ENCODE results near the gene CACNA1G. TPM values are rescaled to one million over a fixed set of nuclear protein-coding genes. Genes with fewer than 3 reads are reported as not detected.

Gene CACNA1G
- total RNA-seq, 1 donor from 2014 or later = 0.10 TPM

DNA sequence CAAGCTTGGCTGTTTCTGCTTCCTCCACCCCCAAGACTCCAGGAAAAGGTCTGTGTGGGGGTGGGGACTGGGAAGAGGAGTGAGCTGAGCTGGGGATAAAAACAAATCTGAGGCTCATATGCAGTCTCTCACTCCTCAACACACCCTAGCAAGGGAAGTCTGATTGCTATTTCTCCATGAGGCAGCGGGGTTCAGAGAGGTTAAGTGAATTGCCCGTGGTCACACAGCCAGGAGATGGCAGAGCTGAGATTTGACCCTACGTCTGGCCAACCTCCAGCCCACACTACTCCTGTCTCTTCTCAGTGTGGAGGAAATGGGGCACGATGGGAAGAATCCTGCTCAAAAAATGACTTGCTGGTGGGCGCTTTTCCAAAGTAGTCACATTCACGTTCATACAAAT is 69.4 kb downstream of the CACNA1G start:
- ATAC-seq = no peak
- no peak for DNase-seq (ENCODE audit: low spot score)

DNA sequence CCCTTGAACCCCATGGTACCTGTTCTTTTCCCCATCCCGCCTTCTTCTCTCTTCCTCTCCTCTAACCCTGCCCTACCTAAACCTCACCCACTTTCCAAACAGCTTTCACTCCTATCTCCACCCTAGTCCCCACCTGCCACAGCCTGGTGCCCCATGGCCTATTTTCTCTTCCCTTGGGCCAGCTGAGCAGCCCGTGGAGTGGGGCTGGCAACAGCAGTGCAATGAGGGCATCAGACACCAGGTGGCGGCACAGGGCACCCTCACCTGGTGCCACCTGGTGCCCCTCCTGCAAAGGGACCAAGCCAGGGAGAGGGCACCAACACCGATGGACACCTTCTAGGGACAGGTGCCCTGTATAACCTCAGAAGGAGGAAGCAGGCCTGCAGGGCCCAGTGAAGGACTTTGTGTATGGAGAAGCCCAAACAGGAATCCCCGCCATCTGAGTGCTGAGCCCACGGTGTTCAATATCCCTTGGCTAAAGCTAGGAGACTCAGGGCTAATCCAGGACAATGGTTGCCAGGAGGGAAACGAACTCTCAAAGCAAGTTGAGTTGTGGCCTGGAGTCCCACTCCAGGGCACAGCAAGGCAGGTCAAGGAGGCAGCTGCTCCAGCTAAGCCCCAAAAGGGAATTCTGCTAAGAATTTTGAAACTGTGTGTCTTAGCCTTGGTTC is 70.1 kb downstream of the CACNA1G start:
- DNase-seq (ENCODE audit: low spot score) (peak; percentile 83), ATAC-seq (peak; percentile 77)

DNA sequence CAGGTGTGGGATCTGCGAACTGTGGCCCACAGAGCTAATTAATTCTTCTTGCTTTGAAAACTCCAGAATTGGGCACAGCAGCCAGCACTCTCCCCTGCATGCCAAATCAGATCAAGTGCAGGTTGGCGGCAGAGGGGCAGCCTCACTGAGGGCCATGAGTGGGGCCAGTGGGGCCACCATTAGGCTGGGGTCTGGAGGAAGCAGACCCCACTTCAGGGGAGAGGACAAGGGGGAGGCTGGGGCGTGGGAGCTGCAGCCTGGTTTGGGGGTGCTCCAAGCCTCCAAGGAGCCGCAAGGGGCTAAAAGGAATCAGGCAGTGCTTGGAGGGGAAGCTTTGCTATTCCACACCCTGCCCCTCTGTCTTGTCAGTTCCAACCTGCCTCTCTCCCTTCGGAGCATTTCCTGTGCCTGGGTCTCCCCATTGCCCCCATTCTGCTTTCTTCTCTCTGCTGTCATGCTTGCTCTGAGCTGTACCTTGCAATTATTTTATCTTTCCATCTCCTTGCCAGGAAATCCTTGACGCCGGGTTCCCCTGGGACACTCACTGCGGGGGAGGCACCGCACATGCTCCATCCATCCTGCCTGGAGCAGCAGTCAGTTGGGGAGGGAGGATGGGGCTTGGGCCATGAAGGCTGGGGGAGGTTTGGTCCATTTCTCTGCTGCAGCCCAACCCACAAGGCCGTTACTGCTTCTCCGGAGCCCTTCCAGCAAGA is 70.8 kb downstream of the CACNA1G start:
- ATAC-seq (no peak), DNase-seq (ENCODE audit: low spot score) (no peak)

DNA sequence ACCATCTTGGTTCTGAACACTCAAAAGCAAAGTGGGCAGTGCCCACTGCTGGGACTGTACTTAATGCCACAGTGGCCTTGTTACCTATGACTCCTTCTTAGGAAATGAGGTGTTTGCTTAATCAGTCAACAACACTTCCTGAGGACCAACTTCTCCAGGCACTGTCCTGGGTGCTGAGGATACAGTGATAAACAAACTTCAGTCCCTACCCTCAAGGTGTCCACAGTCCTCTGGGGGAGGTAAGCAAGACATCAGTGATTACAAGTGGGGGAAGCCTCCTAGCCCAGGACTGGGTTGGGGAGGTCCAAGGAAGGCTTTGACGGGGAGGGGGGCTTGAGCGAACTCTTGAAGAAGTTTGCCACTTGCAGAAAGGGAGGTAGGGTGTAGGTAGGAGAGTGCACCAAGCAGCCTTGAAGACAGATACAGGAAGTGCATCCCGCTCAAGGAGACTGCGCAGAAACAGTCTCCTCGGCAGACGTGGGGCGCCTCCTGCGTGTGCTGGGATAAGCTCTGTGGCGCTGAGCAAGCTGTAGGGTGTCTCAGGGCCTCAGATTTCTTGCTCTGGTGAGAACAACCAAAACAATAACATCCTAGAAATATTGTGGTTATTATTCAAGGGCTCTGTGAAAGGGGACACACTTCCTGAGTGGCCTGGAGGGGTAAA is 71.5 kb downstream of the CACNA1G start:
- no peak for DNase-seq (ENCODE audit: low spot score)
- no peak for ATAC-seq

DNA sequence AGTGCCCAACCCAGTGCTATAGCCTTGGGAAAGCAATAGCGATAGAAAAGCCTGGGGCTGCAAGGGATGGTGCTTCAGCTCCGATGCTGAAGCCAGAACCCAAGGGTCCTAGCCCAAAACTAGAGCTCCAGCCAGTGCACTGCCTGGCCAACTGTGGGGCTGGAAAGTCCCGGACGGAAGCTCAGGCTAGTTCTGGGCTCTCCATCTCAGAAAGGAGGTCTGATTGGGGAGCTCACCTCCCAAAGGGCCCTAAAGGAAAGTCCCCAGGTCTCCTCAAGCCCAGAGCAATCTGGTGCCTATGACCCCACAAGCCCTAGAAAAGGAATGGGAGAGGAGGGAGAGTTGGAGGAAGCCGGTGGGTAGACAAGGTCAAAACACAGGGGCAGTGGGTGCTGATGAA is 72.1 kb downstream of the CACNA1G start:
- DNase-seq (ENCODE audit: low spot score) = no peak
- no peak for ATAC-seq

DNA sequence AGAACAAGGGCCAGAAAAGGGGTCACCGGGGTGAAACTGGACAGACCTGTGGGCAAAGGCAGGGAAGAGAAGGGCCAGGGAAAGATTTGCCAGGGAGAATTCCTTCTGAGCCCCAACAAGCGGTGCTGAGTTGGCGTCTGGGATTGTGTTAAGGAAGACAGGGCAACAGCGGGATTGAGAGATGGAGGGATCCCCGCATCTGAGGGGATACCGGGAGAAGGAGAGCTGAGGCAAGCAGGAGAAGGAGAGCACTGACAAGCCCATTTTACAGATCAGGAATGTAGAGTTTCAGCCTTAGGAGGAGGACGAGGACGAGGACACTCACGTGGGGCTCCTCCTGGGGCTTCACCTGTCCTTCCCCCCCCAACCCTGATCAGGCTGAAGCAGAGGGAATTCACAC is 73.2 kb downstream of the CACNA1G start:
- DNase-seq (ENCODE audit: low spot score) = no peak

DNA sequence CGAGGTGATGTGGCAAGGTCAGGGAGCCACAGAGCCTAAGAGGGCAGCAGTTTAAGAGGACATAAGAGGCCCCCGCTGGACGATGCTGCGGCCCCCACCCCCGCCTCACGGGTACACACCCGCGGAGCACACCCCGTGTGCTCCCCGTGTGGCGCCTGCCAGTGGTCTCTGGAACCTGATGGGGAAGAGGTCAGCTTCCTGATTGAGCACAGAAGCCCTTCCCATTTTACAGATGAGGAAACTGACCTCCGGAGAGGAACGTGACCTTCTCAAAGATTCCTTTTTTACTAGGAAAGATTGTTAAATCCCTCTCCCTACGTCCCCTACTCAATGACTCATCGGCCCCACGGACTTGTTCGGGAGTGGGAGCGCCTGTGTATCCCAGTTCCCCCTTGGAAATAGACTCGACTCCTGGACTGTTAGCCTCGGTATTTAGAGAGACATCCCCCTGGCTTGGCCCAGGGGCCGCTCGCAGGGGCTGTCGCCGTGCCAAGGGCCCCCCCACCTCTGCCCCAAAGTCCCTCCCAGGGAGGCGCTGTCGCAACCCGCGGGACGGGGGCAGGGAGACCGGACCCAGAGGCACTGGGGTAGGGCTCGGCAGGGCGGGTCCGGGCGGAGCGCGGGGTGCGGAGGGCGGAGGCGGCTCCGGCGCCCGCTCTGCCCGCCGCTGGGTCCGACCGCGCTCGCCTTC is 73.9 kb downstream of the CACNA1G start, which contains the start of gene ABCC3:
TSS of gene ABCC3 (plus strand) at position 658 of the 691 bp plus-strand sequence. CDS start 56 bp downstream, outside the sequence.
- ATAC-seq = peak; percentile 72
- DNase-seq (ENCODE audit: low spot score) = peak; percentile 89

More for the DNA sequence above, 73.2 kb downstream of the CACNA1G start:
- ATAC-seq = no peak

DNA sequence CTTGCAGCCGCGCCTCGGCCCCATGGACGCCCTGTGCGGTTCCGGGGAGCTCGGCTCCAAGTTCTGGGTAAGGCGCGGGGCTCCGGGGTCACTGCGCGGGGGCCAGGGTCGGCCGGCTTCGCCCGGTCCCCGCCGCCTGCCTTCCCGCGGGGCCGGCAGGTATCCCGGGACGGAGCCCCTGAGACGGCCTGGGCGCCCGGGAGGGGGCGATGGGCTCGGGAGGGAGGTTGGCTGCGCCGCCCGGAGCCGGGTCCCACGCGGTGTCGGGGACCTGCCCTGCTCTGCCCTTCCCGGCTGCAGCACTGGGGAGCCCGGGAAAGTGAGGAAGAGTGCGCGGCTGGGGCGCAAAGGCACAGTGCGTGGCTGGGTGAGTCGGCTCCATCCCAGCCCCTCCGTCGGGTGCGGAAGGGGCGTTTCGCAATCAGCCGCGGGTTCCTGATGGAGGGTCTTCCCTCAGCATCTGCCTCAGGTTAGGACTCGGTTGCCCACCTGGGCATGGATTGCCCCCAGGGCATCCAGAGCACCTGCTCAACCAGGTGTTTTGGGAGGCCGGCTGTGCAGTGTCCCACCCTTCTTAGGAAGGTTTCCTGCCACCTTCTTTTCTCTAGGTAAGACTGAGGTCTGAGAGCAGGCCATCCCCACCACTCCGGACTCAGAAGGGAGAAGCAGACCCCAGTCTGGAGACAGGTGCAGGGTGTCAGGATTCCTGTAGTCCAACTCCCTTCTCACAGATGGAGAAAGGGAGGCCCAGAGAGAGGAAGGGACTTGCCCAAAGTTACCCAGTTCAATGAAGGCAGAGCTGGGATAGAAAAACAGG is 74.6 kb downstream of the CACNA1G start:
- ATAC-seq (peak; percentile 6), DNase-seq (ENCODE audit: low spot score) (no peak)

DNA sequence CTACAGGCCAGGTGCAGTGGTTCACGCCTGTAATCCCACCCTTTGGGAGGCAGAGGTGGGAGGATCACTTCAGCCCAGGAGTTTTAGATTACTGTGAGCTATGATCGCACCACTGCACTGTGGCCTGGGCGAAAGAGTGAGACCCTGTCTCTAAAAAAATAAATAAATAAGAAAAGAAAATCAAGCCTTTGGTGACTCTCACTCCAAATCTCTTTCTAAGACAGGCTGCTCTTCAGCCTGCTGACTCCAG is 75.1 kb downstream of the CACNA1G start:
- DNase-seq (ENCODE audit: low spot score) (no peak), ATAC-seq (peak; percentile 0)

DNA sequence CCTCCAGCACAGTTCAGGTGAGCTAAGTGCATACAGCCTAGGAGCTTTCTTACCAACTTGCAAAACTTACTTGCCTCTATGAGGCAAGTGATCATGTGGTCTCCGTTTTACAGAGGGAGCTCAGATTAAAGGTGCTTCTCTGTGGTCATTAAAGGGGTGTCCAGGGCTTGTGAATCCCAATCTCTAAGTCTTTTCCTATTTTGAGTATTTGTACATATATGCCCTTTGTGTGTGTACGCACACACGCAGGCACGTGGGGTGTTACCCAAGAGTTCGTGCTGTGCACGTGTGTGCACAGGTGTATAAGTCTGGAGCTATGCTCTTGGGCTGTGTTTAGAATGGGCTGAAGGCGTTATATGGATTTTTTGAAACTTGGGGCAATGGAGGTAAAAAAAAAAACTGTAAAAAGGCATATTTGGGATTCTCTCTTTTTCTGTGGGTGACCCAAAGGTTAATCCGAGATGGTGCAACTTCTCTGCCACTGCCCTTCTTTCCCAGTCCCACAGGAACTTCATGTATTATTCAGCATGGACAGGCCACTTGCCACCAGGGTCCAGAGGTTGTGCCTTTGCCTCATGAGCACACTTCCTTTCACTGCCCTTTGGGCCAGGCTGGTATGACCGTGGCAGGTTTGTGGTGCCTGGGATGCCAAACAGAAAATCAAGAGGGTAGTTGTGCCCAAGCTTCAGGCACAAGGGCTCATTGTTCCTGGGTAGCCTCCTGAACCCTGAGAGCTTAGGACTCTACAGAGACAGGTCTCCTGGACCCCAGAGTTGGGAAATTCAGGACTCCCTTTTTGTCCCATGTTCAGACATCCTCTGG is 75.7 kb downstream of the CACNA1G start:
- DNase-seq (ENCODE audit: low spot score) (peak; percentile 87), ATAC-seq (peak; percentile 50)

DNA sequence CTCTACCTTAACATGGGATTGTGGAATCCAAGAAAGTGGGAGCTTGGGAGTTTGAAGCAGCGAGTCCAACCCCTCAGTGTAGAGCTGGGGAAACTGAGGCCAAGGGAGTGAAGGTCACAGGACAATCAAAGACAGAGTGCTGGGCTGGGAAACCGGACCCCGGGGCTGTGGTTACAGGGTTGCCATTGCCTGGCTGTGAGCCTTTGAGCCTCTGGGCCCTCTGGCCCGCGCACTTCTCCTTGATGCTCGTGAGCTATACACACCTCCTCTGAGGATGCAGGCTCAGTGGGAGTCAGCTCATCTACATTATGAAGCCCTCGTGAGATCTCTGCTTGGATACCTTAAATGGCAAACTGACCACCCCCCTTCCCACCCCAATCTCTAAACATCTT is 76.3 kb downstream of the CACNA1G start:
- no peak for DNase-seq (ENCODE audit: low spot score)
- ATAC-seq = no peak

DNA sequence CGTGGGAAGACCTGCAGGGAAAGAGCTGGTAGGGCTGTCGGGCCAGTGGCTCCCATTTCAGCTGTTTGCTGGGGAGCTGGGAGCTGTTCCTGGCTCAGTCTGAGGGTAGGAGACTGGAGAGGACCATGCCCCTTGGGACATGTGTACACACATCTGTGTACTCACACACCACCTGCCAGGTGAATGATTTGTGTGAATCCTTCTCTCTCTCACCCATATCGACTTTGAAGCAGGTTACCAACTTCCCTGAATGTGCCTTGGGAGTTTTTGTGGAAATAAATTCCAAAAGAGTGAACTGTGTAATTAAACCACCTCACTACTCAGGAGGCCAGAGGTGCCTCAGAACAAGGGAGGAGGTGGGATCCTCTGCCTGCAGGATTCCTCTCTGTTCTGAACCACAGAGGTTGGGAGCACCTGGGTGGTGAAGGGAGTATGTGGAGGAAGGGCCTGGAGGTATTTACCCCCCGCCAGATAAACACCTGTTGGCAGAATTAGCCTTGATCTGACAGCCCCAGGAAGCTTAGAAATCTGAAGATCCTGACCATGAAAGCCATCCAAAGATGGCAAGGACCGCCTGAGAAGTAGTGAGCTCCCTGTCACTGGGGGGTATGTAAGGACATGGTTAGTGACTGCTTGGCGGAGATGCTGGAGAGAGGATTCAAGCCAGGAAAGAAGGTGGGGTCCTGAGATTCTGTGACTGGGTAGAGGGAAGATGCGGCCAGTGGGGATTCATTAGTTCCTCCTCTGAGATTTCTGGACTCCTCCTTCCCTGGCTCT is 77.5 kb downstream of the CACNA1G start:
- ATAC-seq = peak; percentile 4
- DNase-seq (ENCODE audit: low spot score) = peak; percentile 72

DNA sequence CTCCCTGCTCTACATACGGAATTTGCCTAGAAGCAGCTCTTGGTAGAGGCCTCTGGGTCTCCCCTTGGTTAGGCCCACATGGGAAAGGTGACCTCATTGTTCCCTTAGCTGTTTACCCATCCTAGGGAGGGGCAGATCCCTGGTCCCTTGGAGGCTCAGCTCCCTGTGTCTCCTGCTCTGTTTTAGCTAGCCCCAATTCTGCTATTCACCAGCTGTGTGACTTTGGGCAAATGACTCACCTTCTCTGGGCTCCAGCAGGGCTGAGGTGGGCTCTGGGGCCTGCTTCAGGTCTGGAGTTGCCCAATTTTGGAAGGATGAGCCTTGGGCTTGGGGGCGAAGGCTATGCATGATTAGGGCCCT is 78.1 kb downstream of the CACNA1G start:
- DNase-seq (ENCODE audit: low spot score) = no peak
- no peak for ATAC-seq

DNA sequence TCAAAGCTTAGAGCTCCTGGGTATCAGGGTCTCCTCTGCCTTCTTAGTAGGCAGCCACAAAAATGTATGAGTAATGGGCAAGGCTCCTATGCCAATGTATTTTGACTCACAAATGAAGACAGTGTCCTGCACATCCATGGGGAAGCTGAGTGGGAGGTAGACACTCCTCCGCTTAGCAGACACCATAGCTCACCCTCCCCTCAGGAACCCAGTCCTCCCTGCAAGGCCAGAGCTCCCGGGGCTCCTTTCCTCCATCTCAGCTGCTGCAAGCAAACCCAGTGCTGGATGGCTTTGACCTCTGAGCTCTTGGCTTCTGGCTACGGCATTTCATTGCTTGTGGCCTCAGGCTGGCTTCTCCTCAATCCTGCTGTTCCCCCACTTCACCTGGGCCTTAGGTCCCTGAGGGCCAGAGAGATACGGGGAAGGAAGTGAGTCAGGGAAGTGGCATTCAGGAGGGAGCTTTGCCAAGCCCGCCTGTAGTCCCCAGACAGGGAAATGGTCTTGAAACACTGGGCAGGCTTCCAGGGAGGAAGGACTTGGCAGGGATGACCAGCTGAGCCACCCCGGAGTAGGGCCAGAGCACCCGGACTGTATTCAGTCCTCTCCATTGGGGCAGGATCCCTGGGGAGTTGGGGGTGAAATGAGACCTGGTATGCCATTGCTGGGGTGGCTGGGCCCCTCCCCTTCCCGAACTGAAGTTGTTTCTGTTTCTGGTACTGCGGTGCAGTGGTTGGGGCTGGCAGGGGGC is 78.6 kb downstream of the CACNA1G start:
- DNase-seq (ENCODE audit: low spot score) (peak; percentile 94), ATAC-seq (peak; percentile 38)

DNA sequence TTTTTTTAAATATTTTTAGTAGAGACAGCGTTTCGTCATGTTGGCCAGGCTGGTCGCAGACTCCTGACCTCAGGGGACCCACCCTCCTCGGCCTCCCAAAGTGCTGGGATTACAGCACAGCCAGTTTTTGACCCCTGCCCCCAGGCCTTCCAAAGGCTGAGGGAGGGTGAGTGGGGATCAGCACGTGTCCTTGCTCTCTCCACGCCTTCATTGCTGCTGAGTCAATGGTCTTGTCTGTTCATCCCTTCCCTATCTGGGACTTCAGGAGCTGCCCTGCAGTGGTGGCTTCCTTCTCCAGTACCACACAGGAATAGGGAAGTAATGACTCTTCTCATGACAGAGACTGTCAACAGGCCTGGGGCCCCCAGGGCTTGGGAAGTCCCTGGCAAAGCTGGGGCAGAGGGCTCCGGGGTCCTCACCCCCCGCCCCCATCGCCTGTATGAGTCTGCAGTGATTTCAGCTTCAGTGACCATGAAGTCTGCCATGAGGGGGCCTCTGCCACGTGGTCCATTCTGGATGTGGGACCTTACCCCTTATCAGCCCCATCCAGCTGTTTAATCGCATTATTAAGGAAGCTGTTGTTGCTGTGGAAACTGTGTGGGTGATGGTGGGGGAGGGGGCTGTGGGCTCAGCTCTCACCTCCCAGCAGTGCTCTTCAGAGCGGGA is 80.3 kb downstream of the CACNA1G start:
- peak; percentile 49 for ATAC-seq

DNA sequence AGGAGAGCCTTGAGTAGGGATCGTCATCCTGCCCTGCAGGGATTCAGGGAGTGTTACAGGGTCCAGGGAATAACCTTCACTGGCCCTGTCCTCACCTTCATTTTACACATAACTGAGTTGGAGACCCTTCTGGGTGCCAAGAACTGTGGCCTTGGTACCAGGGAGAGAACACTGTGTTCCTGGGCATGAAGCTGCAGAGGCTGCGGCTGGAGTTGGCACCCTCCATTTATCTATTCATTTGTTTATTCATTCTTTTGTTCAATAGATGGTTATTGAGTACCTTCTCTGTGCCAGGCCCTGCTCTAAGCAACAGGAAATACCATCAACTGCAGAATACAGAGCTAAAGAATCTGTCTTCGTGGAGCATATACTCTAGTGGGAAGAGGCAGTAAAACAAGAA is 80.8 kb downstream of the CACNA1G start:
- ATAC-seq = peak; percentile 33
- DNase-seq (ENCODE audit: low spot score) = peak; percentile 79

More for the DNA sequence above, 80.3 kb downstream of the CACNA1G start:
- DNase-seq (ENCODE audit: low spot score) = peak; percentile 82

DNA sequence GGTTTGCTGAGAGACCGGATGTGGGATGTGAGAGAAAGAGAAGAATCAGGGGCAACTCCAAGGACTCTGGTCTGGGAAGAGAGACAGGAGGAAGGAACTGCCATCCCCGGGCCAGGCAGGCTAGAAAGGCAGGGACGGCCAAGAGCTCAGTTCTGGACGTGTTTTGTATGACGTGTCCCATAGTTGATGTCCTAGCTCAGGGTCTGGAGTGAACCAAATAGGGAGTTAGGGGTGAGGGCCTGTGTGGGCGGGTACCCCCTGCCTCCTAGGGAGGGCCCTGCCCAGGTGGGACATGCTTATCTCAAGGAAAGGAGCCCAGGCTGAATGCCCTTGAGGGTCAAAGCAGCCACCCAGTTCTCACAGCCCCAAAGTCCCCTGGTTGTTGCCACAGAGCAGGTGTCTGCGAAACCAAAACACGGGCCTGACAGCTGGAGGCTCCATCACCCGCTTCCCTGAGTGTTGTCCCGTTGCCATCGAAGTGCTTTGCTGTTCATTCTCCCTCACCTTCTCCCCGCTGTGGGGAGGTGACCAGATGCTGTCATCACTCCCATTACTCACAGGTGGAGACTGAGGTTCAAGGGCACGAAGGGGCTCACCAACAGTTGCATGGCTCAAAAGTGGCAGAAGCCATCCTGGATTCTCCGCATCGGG is 81.7 kb downstream of the CACNA1G start:
- DNase-seq (ENCODE audit: low spot score) = no peak
- no peak for ATAC-seq

Data from left lobe of liver (tissue), 2 donors.